ENCODE results near the gene PRMT7. TPM values are rescaled to one million over a fixed set of nuclear protein-coding genes. Genes with fewer than 3 reads are reported as not detected.

PRMT7 gene
- polyA plus RNA-seq, 1 donor (not counting 4 experiments of a cell fraction or from before 2014, with no cell fraction given), result 27.4 TPM

GRCh38 chr16:68358951-68359350 lies 48.1 kb downstream of the PRMT7 start:
- H3K4me1 ChIP-seq (ENCODE audit: control insufficient read depth, extremely low read depth, insufficient read depth, low read length), result peaks cover 3% of the 10 kb centered on the region
- H3K79me2 ChIP-seq (ENCODE audit: control insufficient read depth, insufficient read depth, low read length), result no peaks in the 10 kb centered on the region
- no peaks in the 10 kb centered on the region for H3K9me3 ChIP-seq (ENCODE audit: control insufficient read depth, low read depth, low read length)
- H3K27ac ChIP-seq (ENCODE audit: control insufficient read depth, insufficient read depth, low read length), result no peak overlapping the region
- dilution Hi-C loops (cut with MboI; ENCODE audit: extremely low pct_ligation_motif_present, low sequenced_read_pairs), result no loop called here
- H3K4me3 ChIP-seq (ENCODE audit: control insufficient read depth in 2 of 3, extremely low read depth in 1 of 3, insufficient read depth in 2 of 3, low read depth in 1 of 3, low read length in 3 of 3), result no peak overlapping the region
- H3K36me3 ChIP-seq (ENCODE audit: control insufficient read depth in 2 of 2, extremely low read depth in 1 of 2, insufficient read depth in 2 of 2, low read length in 2 of 2), result peaks cover 0 to 14% of the 10 kb centered on the region in 2 experiments
- no peak for DNase-seq (ENCODE audit: low read depth, low spot score)
- TF ChIP-seq EZH2 (IDR thresholded peaks at IDR 0.05; ENCODE audit: low read length), result no peak
- TF ChIP-seq CTCF (optimal IDR thresholded peaks at IDR 0.05 in 1 of 3, IDR thresholded peaks at IDR 0.05 in 1 of 3, conservative IDR thresholded peaks at IDR 0.05 in 1 of 3; ENCODE audit: extremely low read depth in 1 of 3, insufficient read depth in 2 of 3, low read length in 3 of 3), result no peak
- no peak overlapping the region for H3K4me2 ChIP-seq (ENCODE audit: control insufficient read depth, extremely low read depth, insufficient read depth, low read depth, low read length)
- H3K9ac ChIP-seq (ENCODE audit: control insufficient read depth, extremely low read depth, insufficient read depth, low read length), result no peak overlapping the region
- no peak for FAIRE-seq
- no peaks in the 10 kb centered on the region for H4K20me1 ChIP-seq (ENCODE audit: control insufficient read depth, extremely low read depth, insufficient read depth, low read length)
- H3K9me1 ChIP-seq (ENCODE audit: control insufficient read depth, extremely low read depth, insufficient read depth, low read length), result no peaks in the 10 kb centered on the region
- H3K27me3 ChIP-seq (ENCODE audit: control insufficient read depth, extremely low read depth, insufficient read depth, low read length), result peaks cover 12% of the 10 kb centered on the region
- no peak overlapping the region for H2AFZ ChIP-seq (ENCODE audit: control insufficient read depth, low read length)

GRCh38 chr16:68359398-68360191 lies 48.8 kb downstream of the PRMT7 start:
- no peak overlapping the region for H3K4me3 ChIP-seq (ENCODE audit: control insufficient read depth in 2 of 3, extremely low read depth in 1 of 3, insufficient read depth in 2 of 3, low read depth in 1 of 3, low read length in 3 of 3)
- H3K27ac ChIP-seq (ENCODE audit: control insufficient read depth, insufficient read depth, low read length), result no peak overlapping the region
- H3K9me1 ChIP-seq (ENCODE audit: control insufficient read depth, extremely low read depth, insufficient read depth, low read length), result no peaks in the 10 kb centered on the region
- no peak for DNase-seq (ENCODE audit: low read depth, low spot score)
- H3K4me1 ChIP-seq (ENCODE audit: control insufficient read depth, extremely low read depth, insufficient read depth, low read length), result peaks cover 3% of the 10 kb centered on the region
- H3K79me2 ChIP-seq (ENCODE audit: control insufficient read depth, insufficient read depth, low read length), result no peaks in the 10 kb centered on the region
- H3K9ac ChIP-seq (ENCODE audit: control insufficient read depth, extremely low read depth, insufficient read depth, low read length), result no peak overlapping the region
- no peak overlapping the region for H2AFZ ChIP-seq (ENCODE audit: control insufficient read depth, low read length)
- H3K27me3 ChIP-seq (ENCODE audit: control insufficient read depth, extremely low read depth, insufficient read depth, low read length), result peaks cover 18% of the 10 kb centered on the region
- TF ChIP-seq EZH2 (IDR thresholded peaks at IDR 0.05; ENCODE audit: low read length) (no peak), CTCF (optimal IDR thresholded peaks at IDR 0.05 in 1 of 3, IDR thresholded peaks at IDR 0.05 in 1 of 3, conservative IDR thresholded peaks at IDR 0.05 in 1 of 3; ENCODE audit: extremely low read depth in 1 of 3, insufficient read depth in 2 of 3, low read length in 3 of 3) (no peak)
- no peak overlapping the region for H3K4me2 ChIP-seq (ENCODE audit: control insufficient read depth, extremely low read depth, insufficient read depth, low read depth, low read length)
- no peaks in the 10 kb centered on the region for H3K9me3 ChIP-seq (ENCODE audit: control insufficient read depth, low read depth, low read length)
- no peak for FAIRE-seq
- H3K36me3 ChIP-seq (ENCODE audit: control insufficient read depth in 2 of 2, extremely low read depth in 1 of 2, insufficient read depth in 2 of 2, low read length in 2 of 2), result peaks cover 0 to 9% of the 10 kb centered on the region in 2 experiments
- dilution Hi-C loops (cut with MboI; ENCODE audit: extremely low pct_ligation_motif_present, low sequenced_read_pairs), result no loop called here
- no peaks in the 10 kb centered on the region for H4K20me1 ChIP-seq (ENCODE audit: control insufficient read depth, extremely low read depth, insufficient read depth, low read length)

Measured in keratinocyte (primary cell).